ENCODE measurements around the gene CYFIP1.

DNA sequence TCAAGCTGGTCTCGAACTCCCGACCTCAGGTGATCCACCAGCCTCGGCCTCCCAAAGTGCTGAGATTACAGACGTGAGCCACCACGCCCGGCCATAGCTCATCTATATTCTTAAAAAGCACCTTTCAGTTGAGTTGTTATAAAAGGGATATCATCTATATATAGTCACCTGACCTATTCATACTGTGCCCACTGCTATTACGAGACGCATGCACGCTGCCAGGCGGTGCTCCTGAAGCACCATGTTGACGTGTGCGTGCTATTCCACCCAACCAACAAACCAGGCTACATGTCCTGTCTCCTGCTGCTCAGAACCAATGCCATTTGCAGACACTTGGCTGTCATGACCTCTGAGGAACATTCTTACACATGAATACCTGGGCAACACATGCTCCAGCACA is 17.6 kb downstream of the CYFIP1 start:
- TF ChIP-seq GLI2 (tag by site-specific recombination; IDR thresholded peaks at IDR 0.05; ENCODE audit: borderline replicate concordance, low read depth) (no peak), YY1 (tag by site-specific recombination; IDR thresholded peaks at IDR 0.05) (no peak), KLF8 (tag by site-specific recombination; IDR thresholded peaks at IDR 0.05) (no peak), ZNF175 (tag by site-specific recombination; IDR thresholded peaks at IDR 0.05) (no peak), ZNF121 (tag by site-specific recombination; IDR thresholded peaks at IDR 0.05) (no peak)
- TF ChIP-seq, protein P1, sequence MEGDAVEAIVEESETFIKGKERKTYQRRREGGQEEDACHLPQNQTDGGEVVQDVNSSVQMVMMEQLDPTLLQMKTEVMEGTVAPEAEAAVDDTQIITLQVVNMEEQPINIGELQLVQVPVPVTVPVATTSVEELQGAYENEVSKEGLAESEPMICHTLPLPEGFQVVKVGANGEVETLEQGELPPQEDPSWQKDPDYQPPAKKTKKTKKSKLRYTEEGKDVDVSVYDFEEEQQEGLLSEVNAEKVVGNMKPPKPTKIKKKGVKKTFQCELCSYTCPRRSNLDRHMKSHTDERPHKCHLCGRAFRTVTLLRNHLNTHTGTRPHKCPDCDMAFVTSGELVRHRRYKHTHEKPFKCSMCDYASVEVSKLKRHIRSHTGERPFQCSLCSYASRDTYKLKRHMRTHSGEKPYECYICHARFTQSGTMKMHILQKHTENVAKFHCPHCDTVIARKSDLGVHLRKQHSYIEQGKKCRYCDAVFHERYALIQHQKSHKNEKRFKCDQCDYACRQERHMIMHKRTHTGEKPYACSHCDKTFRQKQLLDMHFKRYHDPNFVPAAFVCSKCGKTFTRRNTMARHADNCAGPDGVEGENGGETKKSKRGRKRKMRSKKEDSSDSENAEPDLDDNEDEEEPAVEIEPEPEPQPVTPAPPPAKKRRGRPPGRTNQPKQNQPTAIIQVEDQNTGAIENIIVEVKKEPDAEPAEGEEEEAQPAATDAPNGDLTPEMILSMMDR (tag by site-specific recombination; IDR thresholded peaks at IDR 0.05), result no peak
- TF ChIP-seq, protein P2, sequence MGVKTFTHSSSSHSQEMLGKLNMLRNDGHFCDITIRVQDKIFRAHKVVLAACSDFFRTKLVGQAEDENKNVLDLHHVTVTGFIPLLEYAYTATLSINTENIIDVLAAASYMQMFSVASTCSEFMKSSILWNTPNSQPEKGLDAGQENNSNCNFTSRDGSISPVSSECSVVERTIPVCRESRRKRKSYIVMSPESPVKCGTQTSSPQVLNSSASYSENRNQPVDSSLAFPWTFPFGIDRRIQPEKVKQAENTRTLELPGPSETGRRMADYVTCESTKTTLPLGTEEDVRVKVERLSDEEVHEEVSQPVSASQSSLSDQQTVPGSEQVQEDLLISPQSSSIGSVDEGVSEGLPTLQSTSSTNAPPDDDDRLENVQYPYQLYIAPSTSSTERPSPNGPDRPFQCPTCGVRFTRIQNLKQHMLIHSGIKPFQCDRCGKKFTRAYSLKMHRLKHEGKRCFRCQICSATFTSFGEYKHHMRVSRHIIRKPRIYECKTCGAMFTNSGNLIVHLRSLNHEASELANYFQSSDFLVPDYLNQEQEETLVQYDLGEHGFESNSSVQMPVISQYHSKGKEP (tag by site-specific recombination; IDR thresholded peaks at IDR 0.05), result no peak
- TF ChIP-seq, protein P3, sequence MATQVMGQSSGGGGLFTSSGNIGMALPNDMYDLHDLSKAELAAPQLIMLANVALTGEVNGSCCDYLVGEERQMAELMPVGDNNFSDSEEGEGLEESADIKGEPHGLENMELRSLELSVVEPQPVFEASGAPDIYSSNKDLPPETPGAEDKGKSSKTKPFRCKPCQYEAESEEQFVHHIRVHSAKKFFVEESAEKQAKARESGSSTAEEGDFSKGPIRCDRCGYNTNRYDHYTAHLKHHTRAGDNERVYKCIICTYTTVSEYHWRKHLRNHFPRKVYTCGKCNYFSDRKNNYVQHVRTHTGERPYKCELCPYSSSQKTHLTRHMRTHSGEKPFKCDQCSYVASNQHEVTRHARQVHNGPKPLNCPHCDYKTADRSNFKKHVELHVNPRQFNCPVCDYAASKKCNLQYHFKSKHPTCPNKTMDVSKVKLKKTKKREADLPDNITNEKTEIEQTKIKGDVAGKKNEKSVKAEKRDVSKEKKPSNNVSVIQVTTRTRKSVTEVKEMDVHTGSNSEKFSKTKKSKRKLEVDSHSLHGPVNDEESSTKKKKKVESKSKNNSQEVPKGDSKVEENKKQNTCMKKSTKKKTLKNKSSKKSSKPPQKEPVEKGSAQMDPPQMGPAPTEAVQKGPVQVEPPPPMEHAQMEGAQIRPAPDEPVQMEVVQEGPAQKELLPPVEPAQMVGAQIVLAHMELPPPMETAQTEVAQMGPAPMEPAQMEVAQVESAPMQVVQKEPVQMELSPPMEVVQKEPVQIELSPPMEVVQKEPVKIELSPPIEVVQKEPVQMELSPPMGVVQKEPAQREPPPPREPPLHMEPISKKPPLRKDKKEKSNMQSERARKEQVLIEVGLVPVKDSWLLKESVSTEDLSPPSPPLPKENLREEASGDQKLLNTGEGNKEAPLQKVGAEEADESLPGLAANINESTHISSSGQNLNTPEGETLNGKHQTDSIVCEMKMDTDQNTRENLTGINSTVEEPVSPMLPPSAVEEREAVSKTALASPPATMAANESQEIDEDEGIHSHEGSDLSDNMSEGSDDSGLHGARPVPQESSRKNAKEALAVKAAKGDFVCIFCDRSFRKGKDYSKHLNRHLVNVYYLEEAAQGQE (tag by site-specific recombination; IDR thresholded peaks at IDR 0.05), result no peak

Measured in HEK293 (cell line).